Ramos (cell line): Measurements from ENCODE around the gene CEP170.

Experiments used
- in situ Hi-C: fragments of 300-500 bp; cut with MboI; formaldehyde crosslinking; loops from one replicate; pipeline ENCODE4 v1.14.3; 2022; ENCODE audit warnings: low sequenced_read_pairs; ENCODE audit not compliant: unreplicated experiment

Gene CEP170

DNA sequence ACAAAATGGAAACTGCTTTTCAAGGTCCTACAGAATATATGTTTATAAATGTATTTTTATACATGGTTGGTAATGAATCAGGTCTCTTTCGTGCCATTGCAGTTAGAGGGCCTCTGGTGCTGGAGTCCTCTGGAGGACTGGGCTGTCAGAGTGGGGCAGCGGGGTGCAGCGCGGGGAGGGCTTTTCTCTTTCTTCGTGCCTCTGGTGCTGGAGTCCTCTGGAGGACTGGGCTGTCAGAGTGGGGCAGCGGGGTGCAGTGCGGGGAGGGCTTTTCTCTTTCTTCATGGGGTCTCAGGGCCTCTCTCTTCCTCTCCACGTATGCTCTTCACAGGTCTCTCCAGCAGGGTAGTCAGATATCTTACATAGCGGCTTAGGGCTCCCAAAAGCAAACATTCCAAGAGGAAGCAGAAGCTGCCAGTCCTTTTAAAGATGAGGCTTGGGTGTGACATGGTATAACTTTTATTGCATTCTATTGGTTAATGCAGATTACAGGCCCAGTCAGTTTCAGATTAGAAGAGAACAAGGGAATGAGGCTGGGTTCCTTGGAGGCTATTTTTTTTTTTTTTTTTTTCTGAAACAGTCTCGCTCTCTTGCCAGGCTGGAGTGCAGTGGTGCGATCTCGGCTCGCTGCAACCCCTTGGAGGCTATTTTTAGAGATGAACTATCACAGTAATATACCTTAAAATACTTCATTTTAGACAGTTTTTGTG lies 13.8 kb upstream of the CEP170 start:
- in situ Hi-C loops, result no loop called here

DNA sequence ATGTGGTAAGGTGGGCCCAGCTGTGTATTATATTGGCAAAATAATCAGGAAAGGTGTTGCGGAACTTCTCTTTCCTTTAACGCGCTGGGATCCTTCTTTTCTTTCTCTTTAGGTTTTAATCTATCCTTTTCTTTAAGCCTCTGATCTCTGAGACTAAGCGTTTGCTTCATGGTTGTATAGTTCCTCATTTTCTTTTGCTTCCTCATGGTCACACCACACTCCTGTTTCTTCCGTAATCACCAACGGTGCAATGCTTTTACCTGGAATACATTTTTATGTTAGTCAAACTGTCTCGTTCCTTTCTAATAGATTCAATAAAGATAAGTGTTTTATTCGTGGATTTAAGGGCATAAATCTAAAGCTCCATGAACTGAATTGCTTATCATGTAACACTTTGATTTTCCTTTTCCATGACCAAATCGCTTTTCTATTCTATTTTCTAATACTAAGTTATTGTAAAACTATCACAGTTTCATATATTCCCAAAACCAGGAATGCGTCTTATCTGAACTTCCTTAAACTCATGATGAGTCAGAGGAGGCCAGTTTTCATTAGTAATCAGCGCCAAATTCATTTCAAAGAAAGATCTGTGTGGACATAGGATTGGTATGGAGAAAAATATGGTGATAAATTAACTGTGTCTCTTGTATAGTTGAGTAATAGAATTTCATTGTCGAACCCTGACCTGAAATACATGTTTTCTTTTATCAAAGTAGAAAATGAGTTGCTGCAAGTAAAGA lies 13.0 kb upstream of the CEP170 start:
- in situ Hi-C loops, result no loop called here

DNA sequence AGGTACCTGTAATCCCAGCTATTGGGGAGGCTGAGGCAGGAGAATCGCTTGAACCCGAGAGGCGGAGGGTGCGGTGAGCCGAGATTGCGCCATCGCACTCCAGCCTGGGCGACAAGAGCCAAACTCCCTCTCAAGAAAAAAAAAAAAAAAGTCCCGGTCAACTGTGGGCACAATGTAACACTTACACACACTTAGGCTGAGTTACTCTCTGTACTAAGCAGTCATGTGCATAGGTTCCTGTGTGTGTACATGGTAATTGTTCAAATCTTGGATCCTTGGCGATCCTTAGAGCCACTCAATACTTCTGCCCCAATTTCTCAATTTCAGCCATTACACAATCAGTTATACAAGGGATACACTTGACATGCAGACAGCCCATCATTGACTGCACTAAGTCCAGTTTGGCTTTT lies 12.4 kb upstream of the CEP170 start:
- in situ Hi-C loops, result no loop called here

DNA sequence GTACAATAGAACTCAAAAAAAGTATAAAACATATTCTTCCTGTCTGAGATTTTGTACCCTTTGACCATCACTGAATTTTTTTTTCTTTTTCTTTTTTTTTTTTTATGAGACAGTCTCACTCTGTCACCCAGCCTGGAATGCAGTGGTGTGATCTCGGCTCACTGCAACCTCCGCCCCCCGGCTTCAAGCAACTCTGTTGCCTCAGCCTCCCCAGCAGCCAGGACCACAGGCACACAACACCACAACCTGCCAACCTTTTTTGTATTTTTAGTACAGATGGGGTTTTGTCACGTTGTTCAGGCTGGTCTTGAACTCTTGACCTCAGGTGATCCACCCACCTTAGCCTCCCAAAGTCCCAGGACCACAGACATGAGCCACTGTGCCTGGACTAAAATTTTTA lies 11.2 kb upstream of the CEP170 start:
- in situ Hi-C loops, result no loop called here

DNA sequence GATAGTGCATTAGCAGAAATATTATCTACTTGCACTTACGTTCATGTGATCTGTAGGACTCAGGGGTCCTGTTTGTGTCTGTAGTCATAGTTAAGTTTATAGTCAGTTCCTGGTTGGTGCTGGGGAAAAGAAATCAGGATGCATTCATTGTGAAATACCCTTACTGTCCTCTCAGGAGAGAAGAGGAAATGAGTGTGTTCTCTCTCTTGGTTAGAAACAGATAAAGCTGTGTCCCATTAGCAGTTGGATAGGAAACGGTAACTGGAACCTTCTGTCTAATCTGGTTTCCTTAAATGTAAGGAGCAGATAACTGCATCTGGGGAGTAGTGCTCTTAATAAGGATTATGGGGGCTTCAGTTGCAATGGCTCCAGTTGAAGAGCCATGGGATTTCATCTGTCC lies 9.6 kb upstream of the CEP170 start:
- in situ Hi-C loops, result no loop called here

DNA sequence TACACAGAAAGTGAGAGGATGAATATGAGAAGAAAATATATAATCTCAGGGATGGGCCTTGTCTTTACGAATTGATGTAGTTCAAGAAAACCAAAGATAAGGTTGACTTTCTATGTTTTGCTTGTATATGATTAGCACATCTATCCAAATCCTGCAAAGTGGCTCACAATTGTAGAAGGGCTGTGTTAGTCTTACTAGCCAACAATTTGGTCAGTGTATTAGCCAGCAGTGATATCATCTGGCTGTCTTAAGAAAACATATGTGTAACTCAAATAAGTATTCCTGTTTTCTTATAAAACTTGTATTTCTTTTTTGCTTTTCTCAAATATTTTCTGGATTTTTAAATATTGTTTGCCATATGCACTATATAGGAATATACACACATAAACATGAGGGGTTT lies 6.3 kb upstream of the CEP170 start:
- in situ Hi-C loops, result no loop called here

DNA sequence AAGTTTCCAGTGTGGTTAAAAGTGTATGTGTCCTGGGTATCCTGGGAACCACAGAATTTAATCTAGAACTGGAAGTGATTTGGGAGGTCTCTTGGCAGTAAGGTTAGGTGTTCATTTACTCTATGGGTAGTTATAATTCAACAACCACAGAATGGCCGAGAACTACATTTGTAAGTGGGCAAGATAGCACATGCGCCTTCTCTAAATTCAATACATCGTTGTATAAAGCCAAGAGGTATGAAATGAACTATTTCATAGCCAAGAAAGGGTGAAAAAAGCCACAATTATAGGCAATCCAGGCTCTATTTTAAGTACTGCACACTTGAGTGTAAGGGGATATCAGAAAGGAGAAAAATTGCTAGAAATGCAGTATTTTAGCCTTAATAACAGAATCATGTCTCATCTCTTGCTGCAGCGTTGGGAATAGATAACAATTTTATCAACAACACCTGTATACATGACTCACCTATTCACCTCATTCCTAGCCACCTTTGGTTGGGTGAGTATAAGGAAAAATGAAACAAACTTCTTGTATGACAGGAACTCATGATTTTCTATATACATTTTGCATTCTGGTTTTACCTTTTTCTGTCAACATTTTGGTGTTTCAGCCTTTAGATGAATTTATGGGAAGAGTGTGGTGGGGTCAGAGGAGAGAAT lies 5.3 kb upstream of the CEP170 start:
- in situ Hi-C loops, result no loop called here

DNA sequence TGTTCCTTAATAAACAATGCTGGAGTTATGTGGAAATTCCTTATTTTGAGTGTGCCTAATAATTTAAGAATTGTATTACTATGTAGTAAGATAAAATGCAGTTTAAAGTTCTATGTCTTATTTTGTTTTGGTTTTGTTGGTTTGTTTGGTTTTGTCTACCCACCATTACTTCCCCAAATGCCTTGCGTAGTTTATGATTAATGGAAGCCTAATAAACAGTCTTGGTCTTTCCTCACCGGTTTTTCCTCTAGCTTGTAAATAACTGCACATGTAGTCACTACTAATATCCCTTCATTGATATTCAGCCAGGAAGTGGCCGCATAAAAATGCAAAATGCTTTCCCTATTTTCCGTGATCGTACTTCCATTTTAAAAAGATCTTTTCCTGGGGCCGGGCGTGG lies 3.6 kb upstream of the CEP170 start:
- in situ Hi-C loops, result no loop called here

DNA sequence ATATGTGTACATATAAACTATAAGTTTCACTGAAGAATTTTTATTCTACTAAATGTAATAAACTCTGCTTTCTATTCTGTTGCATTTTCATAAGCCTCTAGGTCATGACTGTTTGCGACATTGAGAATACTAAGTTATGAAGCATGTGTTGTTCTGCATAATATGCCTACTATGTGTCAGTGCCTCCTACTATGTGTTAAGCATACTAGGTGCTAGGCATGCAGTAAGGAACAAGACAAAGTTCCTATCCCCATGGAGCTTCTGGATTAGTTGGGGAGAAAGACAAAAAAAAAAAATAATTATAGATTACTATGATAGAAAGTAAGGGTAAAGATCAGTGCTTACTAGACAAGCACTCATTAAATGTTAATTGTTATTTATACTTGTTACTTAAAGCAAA lies 2.1 kb upstream of the CEP170 start:
- in situ Hi-C loops, result no loop called here

DNA sequence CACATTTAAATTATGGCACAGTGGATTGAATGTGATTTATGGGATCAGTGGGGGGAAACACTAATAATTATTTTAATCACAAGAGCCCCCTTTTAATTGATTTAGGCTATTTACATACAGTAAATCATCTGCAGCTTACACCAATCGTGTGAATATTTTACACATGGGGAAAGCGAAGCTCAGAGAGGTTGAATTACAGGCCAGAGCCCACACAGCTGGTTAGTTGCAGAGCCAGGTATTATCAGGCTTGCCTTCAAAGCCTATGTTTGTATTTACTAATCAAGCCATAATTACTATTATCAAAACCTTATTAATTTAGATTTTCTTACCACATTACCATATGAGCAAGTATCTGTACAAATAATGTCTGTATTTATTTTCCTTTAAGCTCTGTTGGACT lies 1.5 kb upstream of the CEP170 start:
- in situ Hi-C loops, result no loop called here

DNA sequence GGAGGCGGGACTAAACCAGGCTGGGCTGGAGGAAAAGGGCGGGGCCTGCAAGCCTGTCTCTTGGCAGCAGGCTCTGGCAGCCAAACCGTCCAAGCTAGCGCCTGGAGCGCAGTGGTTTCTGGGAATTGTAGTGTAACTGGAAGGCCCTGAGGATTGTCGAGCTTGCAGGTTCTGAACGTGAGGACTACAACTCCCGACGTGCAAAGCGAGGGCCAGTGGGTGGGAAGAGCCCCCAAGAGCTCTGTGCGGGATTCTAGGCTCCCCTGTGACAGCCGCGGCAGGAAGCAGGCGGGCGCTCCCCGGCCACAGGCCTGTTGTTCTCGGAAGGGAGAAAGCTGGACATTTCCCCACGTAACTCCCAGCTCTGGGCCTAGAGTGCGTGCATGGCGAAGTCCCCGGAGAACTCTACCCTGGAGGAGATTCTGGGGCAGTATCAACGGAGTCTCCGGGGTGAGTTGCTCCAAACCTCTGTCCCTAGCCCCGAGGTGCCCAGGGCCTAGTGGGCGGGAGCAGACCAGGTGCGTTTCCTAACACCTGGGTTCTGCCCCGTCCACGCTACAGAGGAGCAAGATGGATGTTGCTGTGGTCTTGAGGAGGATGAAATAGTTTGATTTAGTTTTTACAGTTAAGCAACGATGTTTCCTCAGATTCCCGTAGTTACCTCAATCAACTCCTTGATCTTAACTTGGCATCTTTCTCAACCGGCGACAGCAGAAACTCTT lies 871 bp upstream of the CEP170 start, which contains the start of gene SDCCAG8:
Gene SDCCAG8, plus strand, starts transcription at position 251 of the 722 bp plus-strand sequence. Its CDS starts 133 bp downstream, at position 384.
- in situ Hi-C loops, result no loop called here

DNA sequence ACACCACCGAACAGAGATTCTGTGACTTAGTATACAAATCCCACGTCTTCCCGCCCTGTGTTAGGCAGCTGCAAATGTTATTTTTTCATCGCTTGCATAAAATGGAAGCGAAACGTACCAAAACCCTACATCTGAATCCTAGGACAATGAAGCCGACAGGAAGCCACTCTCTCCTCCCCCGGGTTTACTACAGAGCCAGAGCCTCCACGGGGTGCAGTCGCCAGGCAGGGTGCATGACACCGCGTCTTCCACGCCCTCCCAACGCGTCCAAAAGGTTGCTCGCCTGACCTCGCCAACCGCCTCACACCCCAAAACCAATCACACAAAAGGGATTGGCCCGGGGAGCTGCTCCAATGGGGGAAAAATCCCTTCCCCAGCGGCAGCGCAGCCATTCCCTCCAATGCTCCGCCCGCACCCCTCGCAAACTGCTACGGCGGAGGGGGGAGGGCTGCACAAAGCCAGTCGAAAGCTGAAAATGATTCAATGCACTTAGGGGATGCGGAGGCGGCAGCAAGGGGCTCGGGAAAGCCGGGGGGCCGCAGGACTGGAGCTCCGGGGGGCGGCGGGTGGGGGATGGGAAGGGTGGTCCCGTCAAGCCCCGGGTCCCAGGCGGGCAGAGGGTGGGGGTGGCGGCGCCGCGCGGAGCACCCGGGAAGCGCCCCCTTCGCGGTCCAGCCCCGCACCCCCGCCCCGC lies 701 bp downstream of the CEP170 start:
- in situ Hi-C loops, result no loop called here

DNA sequence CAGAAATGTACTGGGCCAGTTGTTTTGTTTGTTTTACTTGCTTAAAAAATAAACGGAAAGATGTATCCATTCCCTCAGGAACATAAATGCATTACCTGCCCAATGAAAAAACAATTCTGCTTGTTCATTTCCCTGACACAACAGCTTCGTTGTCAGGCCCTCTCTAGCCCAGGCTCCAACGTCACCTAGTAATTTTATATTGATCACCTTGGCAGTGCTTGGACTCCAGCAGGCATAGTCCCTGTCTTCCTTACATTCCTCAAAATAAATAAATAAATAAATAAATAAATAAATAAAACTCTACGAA lies 1.2 kb downstream of the CEP170 start:
- in situ Hi-C loops, result no loop called here

DNA sequence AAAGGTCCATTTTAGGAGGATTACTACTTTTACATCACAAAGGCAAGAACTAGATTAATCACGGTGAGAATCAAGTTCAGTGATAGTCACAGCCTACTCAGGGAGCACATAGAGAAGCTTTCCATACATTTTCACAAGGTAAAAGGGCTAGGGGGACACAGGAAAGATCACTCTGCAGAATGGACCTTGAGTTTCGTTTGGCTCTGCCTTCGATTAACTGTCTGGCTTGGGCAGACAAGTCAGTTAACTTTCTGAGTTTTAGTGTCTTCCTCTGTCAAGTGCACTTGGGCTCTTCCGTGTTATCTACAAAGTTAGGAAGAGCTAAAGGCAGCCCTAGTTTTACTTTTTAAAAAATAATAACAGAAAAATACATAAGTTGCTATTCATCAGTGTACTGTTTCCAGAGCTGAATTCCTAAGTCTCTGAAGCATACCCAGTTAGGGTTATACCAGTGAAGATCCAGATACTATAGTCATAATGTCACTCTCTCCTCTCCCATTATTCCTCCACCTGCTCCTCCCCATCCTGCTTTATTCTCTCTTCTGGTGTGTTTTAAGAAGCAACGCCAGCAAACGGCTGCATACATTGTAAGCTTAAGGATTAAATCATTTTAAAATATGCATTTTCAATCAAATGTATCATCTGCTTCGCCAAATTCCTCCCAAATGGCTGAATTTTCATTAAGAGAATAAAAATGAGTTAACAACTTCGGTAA lies 1.7 kb downstream of the CEP170 start:
- in situ Hi-C loops, result no loop called here

DNA sequence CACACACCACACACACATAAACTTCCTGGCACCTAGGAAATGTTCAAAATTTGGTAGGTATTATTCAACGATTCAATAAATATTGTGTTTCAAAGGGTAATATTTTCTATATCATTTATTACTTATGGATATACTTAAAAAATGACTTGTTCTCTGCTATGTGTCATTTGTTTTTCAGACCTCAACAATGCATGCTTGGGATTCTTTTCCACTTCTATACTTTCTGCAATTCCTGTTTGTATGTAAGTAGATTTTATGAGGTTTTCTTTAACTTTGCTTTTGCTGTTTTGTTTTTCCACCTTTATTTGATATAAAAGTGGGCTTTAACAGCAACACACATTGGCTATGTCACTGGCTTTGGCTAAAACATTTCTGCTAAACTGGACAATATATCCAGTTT lies 3.5 kb downstream of the CEP170 start:
- in situ Hi-C loops, result no loop called here

DNA sequence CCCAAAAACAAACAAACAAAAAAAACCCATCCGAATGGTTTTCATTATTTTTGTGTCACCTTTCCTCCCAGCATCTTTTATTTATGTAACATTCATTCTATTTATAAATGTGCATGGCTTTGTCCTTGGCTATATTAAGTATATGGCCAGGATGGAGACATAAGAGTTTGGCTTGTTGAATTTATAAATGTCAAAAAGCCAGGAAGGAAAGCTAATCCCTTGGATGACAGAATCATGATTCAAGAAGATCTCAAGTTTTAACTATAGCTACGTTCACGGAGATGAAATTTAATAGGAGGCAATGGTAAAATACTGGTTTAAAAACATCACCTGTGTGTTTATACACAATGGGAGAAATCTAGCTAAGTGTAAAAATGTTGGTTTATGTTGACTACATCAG lies 5.0 kb downstream of the CEP170 start:
- in situ Hi-C loops, result no loop called here

DNA sequence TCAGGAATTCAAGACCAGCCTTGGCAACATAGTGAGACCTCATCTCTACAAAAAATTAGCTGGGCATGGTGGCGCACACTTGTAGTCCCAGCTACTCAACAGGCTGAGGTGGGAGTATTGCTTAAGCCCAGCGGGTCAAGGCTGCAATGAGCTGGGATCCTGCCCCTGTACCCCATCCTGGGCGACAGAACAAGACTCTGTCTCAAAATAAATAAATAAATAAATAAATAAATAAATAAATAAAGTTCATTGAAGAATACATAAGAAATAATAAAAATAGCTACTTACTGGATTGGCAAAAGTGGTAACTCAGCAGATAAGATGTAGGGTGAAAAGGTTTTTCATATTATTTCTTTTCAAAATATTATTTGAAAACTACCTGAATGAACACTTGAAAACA lies 5.9 kb downstream of the CEP170 start:
- in situ Hi-C loops, result no loop called here

DNA sequence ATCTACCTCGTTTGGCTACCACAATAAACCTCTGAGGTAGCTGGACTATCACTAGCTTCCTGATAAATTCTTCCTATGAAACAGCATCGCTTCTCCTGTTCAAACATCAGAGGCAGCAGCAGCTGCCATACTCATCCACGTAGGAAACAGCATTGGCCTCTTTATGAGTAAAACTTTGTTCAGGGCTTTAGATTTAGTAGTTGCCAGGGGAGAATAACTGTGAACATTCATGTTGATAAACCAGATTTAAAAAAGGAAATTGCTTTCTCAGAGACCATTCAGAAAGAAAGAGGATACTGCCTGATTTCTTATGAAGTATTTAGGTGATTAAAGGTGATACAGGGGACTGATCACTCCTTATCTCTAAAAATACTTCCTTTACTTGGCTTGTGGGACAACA lies 7.2 kb downstream of the CEP170 start:
- in situ Hi-C loops, result no loop called here

DNA sequence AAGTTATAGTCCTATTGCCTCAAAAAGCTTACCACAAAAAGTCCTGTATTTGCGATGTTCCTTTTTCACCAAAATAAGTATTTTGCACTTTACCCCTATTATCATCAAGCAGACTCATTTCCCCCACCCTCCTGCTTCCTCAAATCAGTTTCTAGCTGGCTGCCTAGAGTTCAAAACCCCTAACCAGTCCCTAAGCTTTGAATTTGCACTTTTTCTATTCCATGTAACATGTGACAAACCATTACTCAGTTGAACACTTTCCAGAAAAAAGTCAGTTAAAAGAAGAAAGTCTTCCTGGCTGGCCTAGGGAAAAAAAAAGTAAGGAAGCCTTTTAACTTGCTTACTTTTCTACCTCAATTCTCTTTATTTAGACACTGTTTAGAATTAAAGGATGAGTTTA lies 8.2 kb downstream of the CEP170 start:
- in situ Hi-C loops, result no loop called here

DNA sequence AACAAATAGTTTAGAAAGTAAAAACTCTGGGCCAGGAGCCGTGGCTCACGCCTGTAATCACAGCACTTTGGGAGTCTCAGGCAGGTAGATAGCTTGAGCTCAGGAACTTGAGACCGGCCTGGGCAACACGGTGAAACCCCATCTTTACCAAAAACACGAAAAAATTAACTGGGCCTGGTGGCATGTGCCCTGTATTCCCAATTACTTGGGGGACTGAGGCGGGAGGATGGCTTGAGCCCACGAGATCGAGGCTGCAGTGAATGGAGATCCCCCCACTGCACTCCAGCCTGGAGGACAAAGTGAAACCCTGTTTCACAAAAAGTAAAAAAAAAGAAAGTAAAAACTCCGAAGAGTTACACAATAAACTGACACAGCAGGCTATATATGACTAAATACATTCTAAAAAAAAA lies 10.6 kb downstream of the CEP170 start:
- in situ Hi-C loops, result no loop called here
